ENCODE results near the gene IGFBP2. TPM values are rescaled to one million over a fixed set of nuclear protein-coding genes. Genes with fewer than 3 reads are reported as not detected.

Gene IGFBP2
- total and polyA plus RNA-seq, 2 of the 8 experiments (the other 6 are each of a cell fraction or from before 2014, with no cell fraction given), result 326 to 782 TPM

- Histone ChIP-seq H3K4me1 (replicated peaks in 1 of 4; ENCODE audit: control insufficient read depth in 3 of 4, insufficient read depth in 4 of 4, low read length in 3 of 4) (peaks cover 0 to 2% (median 0%) of the 10 kb centered on the region in 4 experiments; a peak in 1 of 7 replicates), H2BK12ac (ENCODE audit: low read depth, low read length) (no peak overlapping the region), H3K18ac (ENCODE audit: extremely low read depth, low read length) (no peak overlapping the region), H3K36me3 (ENCODE audit: control insufficient read depth in 2 of 4, insufficient read depth in 4 of 4, low read length in 3 of 4) (no peaks in the 10 kb centered on the region), H3K27ac (ENCODE audit: low read depth, low read length) (no peak overlapping the region), H3K4me2 (ENCODE audit: insufficient read depth in 1 of 2, low read depth in 2 of 2, low read length in 2 of 2) (no peak overlapping the region), H4K8ac (ENCODE audit: extremely low read depth, insufficient read depth, low read length) (no peak overlapping the region), H3K79me2 (ENCODE audit: control insufficient read depth in 1 of 2, insufficient read depth in 2 of 2, low read length in 2 of 2) (no peaks in the 10 kb centered on the region), H3K4me3 (ENCODE audit: extremely low read depth in 1 of 4, insufficient read depth in 2 of 4, low read depth in 3 of 4, low read length in 4 of 4) (no peak overlapping the region), H3K4ac (replicated peaks; ENCODE audit: insufficient read length, low read depth, low read length) (no peak overlapping the region), H3K23me2 (ENCODE audit: low read depth, low read length) (no peaks in the 10 kb centered on the region), H4K5ac (ENCODE audit: insufficient read length, low read depth, low read length) (no peak overlapping the region), H3K9ac (replicated peaks in 1 of 4; ENCODE audit: extremely low read depth in 1 of 4, low read depth in 3 of 4, low read length in 3 of 4) (no peak overlapping the region), H3K56ac (replicated peaks; ENCODE audit: insufficient read length, low read depth, low read length) (no peak overlapping the region), H2BK5ac (ENCODE audit: low read depth, low read length) (no peak overlapping the region), H2AK5ac (ENCODE audit: low read depth, low read length) (no peak overlapping the region), H3K23ac (ENCODE audit: insufficient read length) (no peak overlapping the region), H3K14ac (ENCODE audit: insufficient read length) (no peak overlapping the region), H3K9me3 (ENCODE audit: insufficient read depth in 2 of 2, low read depth in 1 of 2, low read length in 1 of 2) (0 out of 4 replicates have a peak, but pooled peaks cover 0 to 6% of the 10 kb centered on the region in 2 experiments), H3K27me3 (replicated peaks in 1 of 4; ENCODE audit: control insufficient read depth in 3 of 4, extremely low read depth in 1 of 4, insufficient read depth in 3 of 4, low read length in 3 of 4) (no peaks in the 10 kb centered on the region), H4K20me1 (replicated peaks in 1 of 2; ENCODE audit: control insufficient read depth in 1 of 2, insufficient read depth in 2 of 2, low read length in 2 of 2) (no peaks in the 10 kb centered on the region), H2BK120ac (replicated peaks; ENCODE audit: low read depth, low read length) (no peak overlapping the region), H4K91ac (replicated peaks; ENCODE audit: insufficient read length, low read length) (no peak overlapping the region), H2BK20ac (ENCODE audit: low read length) (no peak overlapping the region), H3K79me1 (ENCODE audit: low read depth, low read length) (no peaks in the 10 kb centered on the region), H2BK15ac (ENCODE audit: low read length) (no peak overlapping the region), H2AFZ (ENCODE audit: low read length) (no peak overlapping the region)
- ChIA-PET CTCF (ENCODE audit: partially characterized antibody) (interaction anchor here (0.6 to 1.8 kb wide), 6 partner anchors 13 to 199 kb away, joined by 3 to 5 read pairs (median 4); partner anchors contain the start of gene IGFBP5), POLR2A (ENCODE audit: partially characterized antibody) (no interaction called here)
- FAIRE-seq (no peak), DNase-seq (ENCODE audit: low read depth in 1 of 2, low spot score in 2 of 2) (no peak)
- 88% methylated on average over 8 of the region's 8 CpGs; no CpG with 5 or more reads in 1 of the 2 experiments for WGBS, 2 experiments (ENCODE audit: extremely low coverage in 1 of 2, insufficient coverage in 1 of 2, insufficient read length in 1 of 2, insufficient replicate concordance in 2 of 2, low coverage in 1 of 2, low lambda C conversion rate in 2 of 2, missing lambda C conversion rate in 1 of 2)
- no peak for TF ChIP-seq ASH2L (IDR thresholded peaks at IDR 0.05; ENCODE audit: low read length)
- no peak for TF ChIP-seq SP1 (IDR thresholded peaks at IDR 0.05; ENCODE audit: low read depth, low read length)
- no peak for TF ChIP-seq GABPA (IDR thresholded peaks at IDR 0.05; ENCODE audit: borderline replicate concordance, insufficient read depth, low read length)
- TF ChIP-seq EP300 (IDR thresholded peaks at IDR 0.05; ENCODE audit: borderline replicate concordance in 1 of 2, low read depth in 2 of 2, low read length in 2 of 2), result no peak
- no peak for TF ChIP-seq KDM1A (IDR thresholded peaks at IDR 0.05; ENCODE audit: borderline replicate concordance, low read length)
- TF ChIP-seq EGR1 (IDR thresholded peaks at IDR 0.05; ENCODE audit: borderline replicate concordance, low read depth, low read length), result no peak
- TF ChIP-seq SRF (IDR thresholded peaks at IDR 0.05; ENCODE audit: low read depth, low read length), result no peak
- TF ChIP-seq CTCF (IDR thresholded peaks at IDR 0.05; ENCODE audit: control extremely low read depth in 1 of 3, insufficient read depth in 1 of 3, low read depth in 1 of 3, low read length in 3 of 3), result no peak
- TF ChIP-seq PHF8 (conservative IDR thresholded peaks at IDR 0.05; ENCODE audit: low read depth, low read length), result no peak
- no peak for TF ChIP-seq SIX5 (IDR thresholded peaks at IDR 0.05; ENCODE audit: low read depth, low read length)
- no peak for TF ChIP-seq BRCA1 (IDR thresholded peaks at IDR 0.05; ENCODE audit: low read depth, low read length)
Observed at GRCh38 chr2:216713691-216714336, 80.6 kb downstream of the IGFBP2 start.

Measured in H1 (cell line).